SK-N-SH treated with all-trans-retinoic acid at 6 μM for 48 hours (cell line): ENCODE results near the gene SMIM7.
"Not testable (repeated sequence)": the region's sequence is repeated elsewhere in the genome, so short reads cannot be mapped to it uniquely, and the experiment has no call there.

Source experiments
- ATAC-seq: fragments of 200-7000 bp; cut with Tn5 transposase; 3 replicates; pipeline ENCODE4 v1.9.1; 2020; ENCODE audit warnings: mild to moderate bottlenecking, moderate library complexity
- ARNTL ChIP-seq: fragments of 450-650 bp; formaldehyde crosslinking; IDR thresholded peaks from 2 replicates; pipeline ENCODE4 v1.5.0; 2020; ENCODE audit warnings: low read depth, mild to moderate bottlenecking, moderate library complexity, borderline replicate concordance
- BACH2 ChIP-seq: fragments of 250-450 bp; sonication (Bioruptor Pico); IDR thresholded peaks from 2 replicates; pipeline ENCODE4 v1.9.0; 2021; ENCODE audit warnings: mild to moderate bottlenecking, borderline replicate concordance
- CSDC2 ChIP-seq: fragments of 250-450 bp; sonication (Bioruptor Pico); IDR thresholded peaks from 2 replicates; pipeline ENCODE4 v1.5.0; 2020; ENCODE audit warnings: mild to moderate bottlenecking, moderate library complexity
- ESRRG ChIP-seq: fragments of 250-450 bp; sonication (Bioruptor Pico); IDR thresholded peaks from 2 replicates; pipeline ENCODE4 v1.6.1; 2021; ENCODE audit warnings: mild to moderate bottlenecking
- ISL1 ChIP-seq: fragments of 250-450 bp; sonication (Bioruptor Pico); IDR thresholded peaks from 2 replicates; pipeline ENCODE4 v2.1.2; 2022; ENCODE audit warnings: mild to moderate bottlenecking, moderate library complexity
- OSR1 ChIP-seq: fragments of 250-450 bp; sonication (Bioruptor Pico); IDR thresholded peaks from 2 replicates; pipeline ENCODE4 v1.8.0; 2022; ENCODE audit warnings: moderate library complexity, mild to moderate bottlenecking, inconsistent platforms
- RARB ChIP-seq: fragments of 250-450 bp; sonication (Bioruptor Pico); IDR thresholded peaks from 2 replicates; pipeline ENCODE4 v1.8.0; 2021; ENCODE audit warnings: mild to moderate bottlenecking, moderate library complexity
- SNAI2 ChIP-seq: fragments of 250-450 bp; sonication (Bioruptor Pico); IDR thresholded peaks from 2 replicates; pipeline ENCODE4 v1.5.0; 2020; ENCODE audit warnings: mild to moderate bottlenecking, moderate library complexity
- TOX ChIP-seq: fragments of 250-450 bp; sonication (Bioruptor Pico); IDR thresholded peaks from 2 replicates; pipeline ENCODE4 v1.8.0; 2021; ENCODE audit warnings: mild to moderate bottlenecking, moderate library complexity, borderline replicate concordance
- ZC3H10 ChIP-seq: fragments of 250-450 bp; sonication (Bioruptor Pico); IDR thresholded peaks from 2 replicates; pipeline ENCODE4 v1.5.1; 2021; ENCODE audit warnings: mild to moderate bottlenecking, moderate library complexity
- ZFP3 ChIP-seq: fragments of 250-450 bp; sonication (Bioruptor Pico); IDR thresholded peaks from 2 replicates; pipeline ENCODE4 v1.5.0; 2020; ENCODE audit warnings: mild to moderate bottlenecking, moderate library complexity
- ZFP30 ChIP-seq: fragments of 450-650 bp; formaldehyde crosslinking; IDR thresholded peaks from 2 replicates; pipeline ENCODE4 v1.5.0; 2022; ENCODE audit warnings: mild to moderate bottlenecking, moderate library complexity
- ZNF565 ChIP-seq: fragments of 450-650 bp; formaldehyde crosslinking; conservative IDR thresholded peaks from 2 replicates; pipeline ENCODE4 v1.5.0; 2020; ENCODE audit warnings: low read depth, mild to moderate bottlenecking, moderate library complexity
- ZNF70 ChIP-seq: fragments of 450-650 bp; formaldehyde crosslinking; IDR thresholded peaks from 2 replicates; pipeline ENCODE4 v1.5.0; 2020; ENCODE audit warnings: mild to moderate bottlenecking, moderate library complexity
- ZNF8 ChIP-seq: fragments of 450-650 bp; formaldehyde crosslinking; IDR thresholded peaks from 2 replicates; pipeline ENCODE4 v1.5.0; 2020; ENCODE audit warnings: mild to moderate bottlenecking, moderate library complexity
- TF ChIP-seq, protein P1 (sequence below): fragments of 250-450 bp; sonication (Bioruptor Pico); IDR thresholded peaks from 2 replicates; pipeline ENCODE4 v1.5.1; 2021; ENCODE audit warnings: mild to moderate bottlenecking, moderate library complexity
- TF ChIP-seq, protein P2 (sequence below): fragments of 250-450 bp; sonication (Bioruptor Pico); IDR thresholded peaks from 2 replicates; pipeline ENCODE4 v1.5.0; 2020; ENCODE audit warnings: mild to moderate bottlenecking, moderate library complexity
- TF ChIP-seq, protein P3 (sequence below): fragments of 250-450 bp; sonication (Bioruptor Pico); IDR thresholded peaks from 2 replicates; pipeline ENCODE4 v1.8.0; 2021; ENCODE audit warnings: low read depth, mild to moderate bottlenecking, moderate library complexity, borderline replicate concordance
- TF ChIP-seq, protein P4 (sequence below): fragments of 250-450 bp; sonication (Bioruptor Pico); IDR thresholded peaks from 2 replicates; pipeline ENCODE4 v1.8.0; 2020; ENCODE audit warnings: mild to moderate bottlenecking, moderate library complexity, borderline replicate concordance
- TF ChIP-seq, protein P5 (sequence below): fragments of 250-450 bp; sonication (Bioruptor Pico); IDR thresholded peaks from 2 replicates; pipeline ENCODE4 v1.5.1; 2020; ENCODE audit warnings: low read depth, mild to moderate bottlenecking, moderate library complexity

Gene SMIM7

DNA sequence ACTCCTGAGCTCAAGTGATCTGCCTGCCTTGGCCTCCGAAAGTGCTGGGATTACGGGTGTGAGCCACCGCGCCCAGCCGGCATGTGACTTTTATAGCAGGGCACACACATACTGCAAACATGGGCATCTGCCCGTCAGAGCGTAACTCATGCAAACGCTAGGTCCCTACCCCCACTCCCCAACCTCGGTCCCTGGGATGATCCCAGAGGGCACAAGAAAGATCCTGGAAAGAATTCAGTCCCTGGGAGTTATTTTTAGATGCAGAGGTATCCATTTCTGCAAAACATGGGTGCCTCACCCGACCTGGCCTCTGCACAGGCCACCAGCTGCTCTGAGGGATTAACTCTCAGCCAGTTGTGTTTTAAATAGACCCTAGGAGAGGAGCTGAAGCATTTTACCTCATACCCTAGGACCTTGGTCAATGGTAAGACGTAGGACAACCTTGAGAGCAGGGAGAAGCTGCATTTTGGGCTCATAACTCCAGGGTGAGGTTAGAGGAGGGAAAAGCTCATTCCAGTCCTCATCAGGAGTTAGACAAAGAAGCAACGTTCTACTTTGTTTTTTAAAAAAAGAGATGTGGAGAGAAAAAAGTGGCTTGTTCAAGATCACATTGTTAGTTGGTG is 11.8 kb upstream of the SMIM7 start:
- ATAC-seq: no peak

DNA sequence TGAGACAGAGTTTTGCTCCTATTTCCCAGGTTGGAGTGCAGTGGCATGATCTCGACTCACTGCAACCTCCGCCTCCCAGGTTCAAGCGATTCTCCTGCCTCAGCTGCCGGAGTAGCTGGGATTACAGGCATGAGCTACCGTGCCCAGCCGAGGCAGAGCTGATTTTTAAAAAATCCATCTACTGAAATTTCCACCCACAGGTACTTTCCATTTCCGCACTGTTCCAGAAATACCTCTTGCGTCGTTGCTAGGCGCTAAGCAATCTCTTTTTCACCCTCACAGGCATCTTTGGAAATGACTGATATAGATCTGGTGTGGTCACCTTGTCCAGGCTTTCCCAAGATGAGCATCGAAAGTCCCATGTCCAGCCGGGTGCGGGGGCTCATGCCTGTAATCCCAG is 10.3 kb upstream of the SMIM7 start:
- TF ChIP-seq ISL1 (no peak), ZNF70 (CRISPR knock-in tag) (no peak), ESRRG (CRISPR knock-in tag) (no peak), ZNF8 (CRISPR knock-in tag) (no peak)
- TF ChIP-seq, protein P1, sequence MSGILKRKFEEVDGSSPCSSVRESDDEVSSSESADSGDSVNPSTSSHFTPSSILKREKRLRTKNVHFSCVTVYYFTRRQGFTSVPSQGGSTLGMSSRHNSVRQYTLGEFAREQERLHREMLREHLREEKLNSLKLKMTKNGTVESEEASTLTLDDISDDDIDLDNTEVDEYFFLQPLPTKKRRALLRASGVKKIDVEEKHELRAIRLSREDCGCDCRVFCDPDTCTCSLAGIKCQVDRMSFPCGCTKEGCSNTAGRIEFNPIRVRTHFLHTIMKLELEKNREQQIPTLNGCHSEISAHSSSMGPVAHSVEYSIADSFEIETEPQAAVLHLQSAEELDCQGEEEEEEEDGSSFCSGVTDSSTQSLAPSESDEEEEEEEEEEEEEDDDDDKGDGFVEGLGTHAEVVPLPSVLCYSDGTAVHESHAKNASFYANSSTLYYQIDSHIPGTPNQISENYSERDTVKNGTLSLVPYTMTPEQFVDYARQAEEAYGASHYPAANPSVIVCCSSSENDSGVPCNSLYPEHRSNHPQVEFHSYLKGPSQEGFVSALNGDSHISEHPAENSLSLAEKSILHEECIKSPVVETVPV: no peak
- TF ChIP-seq, protein P2, sequence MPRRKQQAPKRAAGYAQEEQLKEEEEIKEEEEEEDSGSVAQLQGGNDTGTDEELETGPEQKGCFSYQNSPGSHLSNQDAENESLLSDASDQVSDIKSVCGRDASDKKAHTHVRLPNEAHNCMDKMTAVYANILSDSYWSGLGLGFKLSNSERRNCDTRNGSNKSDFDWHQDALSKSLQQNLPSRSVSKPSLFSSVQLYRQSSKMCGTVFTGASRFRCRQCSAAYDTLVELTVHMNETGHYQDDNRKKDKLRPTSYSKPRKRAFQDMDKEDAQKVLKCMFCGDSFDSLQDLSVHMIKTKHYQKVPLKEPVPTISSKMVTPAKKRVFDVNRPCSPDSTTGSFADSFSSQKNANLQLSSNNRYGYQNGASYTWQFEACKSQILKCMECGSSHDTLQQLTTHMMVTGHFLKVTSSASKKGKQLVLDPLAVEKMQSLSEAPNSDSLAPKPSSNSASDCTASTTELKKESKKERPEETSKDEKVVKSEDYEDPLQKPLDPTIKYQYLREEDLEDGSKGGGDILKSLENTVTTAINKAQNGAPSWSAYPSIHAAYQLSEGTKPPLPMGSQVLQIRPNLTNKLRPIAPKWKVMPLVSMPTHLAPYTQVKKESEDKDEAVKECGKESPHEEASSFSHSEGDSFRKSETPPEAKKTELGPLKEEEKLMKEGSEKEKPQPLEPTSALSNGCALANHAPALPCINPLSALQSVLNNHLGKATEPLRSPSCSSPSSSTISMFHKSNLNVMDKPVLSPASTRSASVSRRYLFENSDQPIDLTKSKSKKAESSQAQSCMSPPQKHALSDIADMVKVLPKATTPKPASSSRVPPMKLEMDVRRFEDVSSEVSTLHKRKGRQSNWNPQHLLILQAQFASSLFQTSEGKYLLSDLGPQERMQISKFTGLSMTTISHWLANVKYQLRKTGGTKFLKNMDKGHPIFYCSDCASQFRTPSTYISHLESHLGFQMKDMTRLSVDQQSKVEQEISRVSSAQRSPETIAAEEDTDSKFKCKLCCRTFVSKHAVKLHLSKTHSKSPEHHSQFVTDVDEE (CRISPR knock-in tag): no peak
- ATAC-seq: no peak

More for the DNA sequence above, 11.8 kb upstream of the SMIM7 start:
- TF ChIP-seq ZFP3 (CRISPR knock-in tag) (no peak), ZNF565 (no peak), BACH2 (CRISPR knock-in tag) (no peak), ISL1 (no peak), ARNTL (CRISPR knock-in tag) (no peak), ZNF70 (CRISPR knock-in tag) (no peak)

DNA sequence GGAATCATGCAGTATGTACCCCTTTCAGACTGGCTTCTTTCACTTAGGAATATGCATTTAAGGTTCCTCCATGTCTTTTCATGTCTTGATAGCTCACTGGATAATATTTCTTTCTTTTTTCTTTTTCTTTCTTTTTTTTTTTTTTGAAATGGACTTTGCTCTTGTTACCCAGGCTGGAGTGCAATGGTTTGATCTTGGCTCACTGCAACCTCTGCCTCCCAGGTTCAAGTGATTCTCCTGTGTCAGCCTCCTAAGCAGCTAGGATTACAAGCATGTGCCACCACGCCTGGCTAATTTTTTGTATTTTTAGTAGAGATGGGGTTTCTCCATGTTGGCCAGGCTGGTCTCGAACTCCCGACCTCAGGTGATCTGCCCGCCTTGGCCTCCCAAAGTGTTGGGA is 8.8 kb upstream of the SMIM7 start:
- not testable (repeated sequence) for ATAC-seq

DNA sequence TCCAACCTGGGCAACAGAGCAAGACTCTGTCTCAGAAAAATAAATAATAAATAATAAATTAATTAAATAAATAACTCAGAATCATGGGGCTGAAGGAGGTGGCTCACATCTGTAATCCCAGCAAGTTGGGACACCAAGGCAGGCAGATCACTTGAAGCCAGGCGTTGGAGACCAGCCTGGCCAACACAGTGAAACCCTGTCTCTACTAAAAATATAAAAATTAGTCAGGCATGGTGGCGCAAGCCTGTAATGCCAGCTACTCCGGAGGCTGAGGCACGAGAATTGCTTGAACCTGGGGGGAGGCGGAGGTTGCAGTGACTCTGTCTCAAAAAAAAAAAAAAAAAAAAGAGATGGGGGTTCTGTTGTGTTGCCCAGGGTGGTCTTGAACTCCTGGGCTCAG is 8.2 kb upstream of the SMIM7 start:
- ATAC-seq: no peak

More for the DNA sequence above, 8.2 kb upstream of the SMIM7 start:
- TF ChIP-seq ZC3H10 (CRISPR knock-in tag): no peak
- no peak for TF ChIP-seq CSDC2 (CRISPR knock-in tag)
- no peak for TF ChIP-seq ARNTL (CRISPR knock-in tag)
- no peak for TF ChIP-seq ZFP30 (CRISPR knock-in tag)
- no peak for TF ChIP-seq SNAI2 (CRISPR knock-in tag)
- TF ChIP-seq ZNF565: no peak
- TF ChIP-seq TOX (CRISPR knock-in tag): no peak
- TF ChIP-seq, protein P3, sequence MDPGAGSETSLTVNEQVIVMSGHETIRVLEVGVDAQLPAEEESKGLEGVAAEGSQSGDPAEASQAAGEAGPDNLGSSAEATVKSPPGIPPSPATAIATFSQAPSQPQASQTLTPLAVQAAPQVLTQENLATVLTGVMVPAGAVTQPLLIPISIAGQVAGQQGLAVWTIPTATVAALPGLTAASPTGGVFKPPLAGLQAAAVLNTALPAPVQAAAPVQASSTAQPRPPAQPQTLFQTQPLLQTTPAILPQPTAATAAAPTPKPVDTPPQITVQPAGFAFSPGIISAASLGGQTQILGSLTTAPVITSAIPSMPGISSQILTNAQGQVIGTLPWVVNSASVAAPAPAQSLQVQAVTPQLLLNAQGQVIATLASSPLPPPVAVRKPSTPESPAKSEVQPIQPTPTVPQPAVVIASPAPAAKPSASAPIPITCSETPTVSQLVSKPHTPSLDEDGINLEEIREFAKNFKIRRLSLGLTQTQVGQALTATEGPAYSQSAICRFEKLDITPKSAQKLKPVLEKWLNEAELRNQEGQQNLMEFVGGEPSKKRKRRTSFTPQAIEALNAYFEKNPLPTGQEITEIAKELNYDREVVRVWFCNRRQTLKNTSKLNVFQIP (CRISPR knock-in tag): no peak
- no peak for TF ChIP-seq RARB (CRISPR knock-in tag)
- TF ChIP-seq, protein P4, sequence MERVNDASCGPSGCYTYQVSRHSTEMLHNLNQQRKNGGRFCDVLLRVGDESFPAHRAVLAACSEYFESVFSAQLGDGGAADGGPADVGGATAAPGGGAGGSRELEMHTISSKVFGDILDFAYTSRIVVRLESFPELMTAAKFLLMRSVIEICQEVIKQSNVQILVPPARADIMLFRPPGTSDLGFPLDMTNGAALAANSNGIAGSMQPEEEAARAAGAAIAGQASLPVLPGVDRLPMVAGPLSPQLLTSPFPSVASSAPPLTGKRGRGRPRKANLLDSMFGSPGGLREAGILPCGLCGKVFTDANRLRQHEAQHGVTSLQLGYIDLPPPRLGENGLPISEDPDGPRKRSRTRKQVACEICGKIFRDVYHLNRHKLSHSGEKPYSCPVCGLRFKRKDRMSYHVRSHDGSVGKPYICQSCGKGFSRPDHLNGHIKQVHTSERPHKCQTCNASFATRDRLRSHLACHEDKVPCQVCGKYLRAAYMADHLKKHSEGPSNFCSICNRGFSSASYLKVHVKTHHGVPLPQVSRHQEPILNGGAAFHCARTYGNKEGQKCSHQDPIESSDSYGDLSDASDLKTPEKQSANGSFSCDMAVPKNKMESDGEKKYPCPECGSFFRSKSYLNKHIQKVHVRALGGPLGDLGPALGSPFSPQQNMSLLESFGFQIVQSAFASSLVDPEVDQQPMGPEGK (CRISPR knock-in tag): no peak
- no peak for TF ChIP-seq OSR1 (CRISPR knock-in tag)
- TF ChIP-seq ZNF70 (CRISPR knock-in tag): no peak
- no peak for TF ChIP-seq ISL1
- TF ChIP-seq, protein P5, sequence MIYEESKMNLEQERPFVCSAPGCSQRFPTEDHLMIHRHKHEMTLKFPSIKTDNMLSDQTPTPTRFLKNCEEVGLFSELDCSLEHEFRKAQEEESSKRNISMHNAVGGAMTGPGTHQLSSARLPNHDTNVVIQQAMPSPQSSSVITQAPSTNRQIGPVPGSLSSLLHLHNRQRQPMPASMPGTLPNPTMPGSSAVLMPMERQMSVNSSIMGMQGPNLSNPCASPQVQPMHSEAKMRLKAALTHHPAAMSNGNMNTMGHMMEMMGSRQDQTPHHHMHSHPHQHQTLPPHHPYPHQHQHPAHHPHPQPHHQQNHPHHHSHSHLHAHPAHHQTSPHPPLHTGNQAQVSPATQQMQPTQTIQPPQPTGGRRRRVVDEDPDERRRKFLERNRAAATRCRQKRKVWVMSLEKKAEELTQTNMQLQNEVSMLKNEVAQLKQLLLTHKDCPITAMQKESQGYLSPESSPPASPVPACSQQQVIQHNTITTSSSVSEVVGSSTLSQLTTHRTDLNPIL: no peak
- TF ChIP-seq, all 23 proteins: peak for 0
